Muscle of leg (tissue), 11 donors: ENCODE results near the gene SPDYE2. TPM values are rescaled to one million over a fixed set of nuclear protein-coding genes. Genes with fewer than 3 reads are reported as not detected.
"Not testable (repeated sequence)": the region's sequence is repeated elsewhere in the genome, so short reads cannot be mapped to it uniquely, and the experiment has no call there.

Experiments
- DNase-seq: peaks from one replicate; pipeline ENCODE4 v3.0.0; 2013
- H3K27ac ChIP-seq: one replicate; pipeline ENCODE4 v1.5.1; 2013; ENCODE audit warnings: mild to moderate bottlenecking, low read length, control low read depth
- H3K27me3 ChIP-seq: one replicate; pipeline ENCODE4 v1.6.1; 2013; ENCODE audit warnings: low read length; ENCODE audit not compliant: control insufficient read depth, insufficient read depth
- H3K36me3 ChIP-seq: one replicate; pipeline ENCODE4 v1.6.1; 2013; ENCODE audit warnings: low read length; ENCODE audit not compliant: control insufficient read depth, insufficient read depth
- H3K4me1 ChIP-seq: one replicate; pipeline ENCODE4 v1.6.1; 2013; ENCODE audit warnings: low read length; ENCODE audit not compliant: control insufficient read depth, insufficient read depth
- H3K4me3 ChIP-seq: one replicate; pipeline ENCODE4 v1.5.1; 2013; ENCODE audit warnings: low read length, control low read depth
- H3K9me3 ChIP-seq: replicated peaks from 2 replicates; pipeline ENCODE4 v1.6.1; 2013; ENCODE audit warnings: low read depth, low read length; ENCODE audit not compliant: control insufficient read depth
- WGBS: methylation state at CpG from one replicate; pipeline ENCODE4 v1.1.5; 2013; ENCODE audit warnings: missing lambda C conversion rate; ENCODE audit not compliant: insufficient coverage; 5-methylcytosine and 5-hydroxymethylcytosine counted together
- polyA plus RNA-seq, 8 donors: library from polyadenylated mRNA; unstranded; fragments of 120-200 nt; gene quantifications; one replicate each; pipeline versions ENCODE4 v1.2.1 to v1.2.3, GENCODE V29; 2013; ENCODE audit warnings: inconsistent platforms in 1 of 8, low replicate concordance in 1 of 8; ENCODE audit not compliant: insufficient read length in 8 of 8, insufficient read depth in 1 of 8
- total RNA-seq: library from RNA; stranded (reverse); fragments of 120-200 nt; gene quantifications from one replicate; pipeline ENCODE4 v1.2.4, GENCODE V29; 2013

The SPDYE2 gene
- total and polyA plus RNA-seq, 9 donors: 0.04 to 13.6 (median 3.3) TPM

GRCh38 chr7:102576363-102576762 is 25.3 kb downstream of the SPDYE2 start:
- DNase-seq, H3K4me1 ChIP-seq, H3K36me3 ChIP-seq, H3K9me3 ChIP-seq, H3K27ac ChIP-seq, H3K27me3 ChIP-seq, H3K4me3 ChIP-seq: not testable (repeated sequence)
- no CpG with 5 or more reads among the region's 3 CpGs for WGBS

- no CpG with 5 or more reads among the region's 7 CpGs for WGBS
- DNase-seq, H3K4me3 ChIP-seq: not testable (repeated sequence)
Observed at GRCh38 chr7:102577315-102578240, 26.6 kb downstream of the SPDYE2 start.

GRCh38 chr7:102578486-102578885 is 27.5 kb downstream of the SPDYE2 start:
- no CpG with 5 or more reads among the region's 5 CpGs for WGBS
- not testable (repeated sequence) for H3K4me3 ChIP-seq, H3K4me1 ChIP-seq, H3K27me3 ChIP-seq, H3K36me3 ChIP-seq, H3K27ac ChIP-seq, DNase-seq, H3K9me3 ChIP-seq

More at GRCh38 chr7:102577315-102578240, 26.6 kb downstream of the SPDYE2 start:
- not testable (repeated sequence) for H3K27me3 ChIP-seq, H3K36me3 ChIP-seq, H3K27ac ChIP-seq, H3K9me3 ChIP-seq, H3K4me1 ChIP-seq

GRCh38 chr7:102581722-102582121 is 30.7 kb downstream of the SPDYE2 start:
- H3K4me1 ChIP-seq, H3K27ac ChIP-seq, H3K9me3 ChIP-seq, H3K36me3 ChIP-seq, H3K27me3 ChIP-seq, H3K4me3 ChIP-seq, DNase-seq: not testable (repeated sequence)
- no CpG with 5 or more reads among the region's 5 CpGs for WGBS

GRCh38 chr7:102583495-102583894 is 32.5 kb downstream of the SPDYE2 start:
- no CpG with 5 or more reads among the region's 5 CpGs for WGBS
- not testable (repeated sequence) for H3K27ac ChIP-seq, H3K4me1 ChIP-seq, H3K4me3 ChIP-seq, H3K27me3 ChIP-seq, DNase-seq, H3K36me3 ChIP-seq, H3K9me3 ChIP-seq

- H3K27me3 ChIP-seq, H3K9me3 ChIP-seq, H3K36me3 ChIP-seq, H3K4me1 ChIP-seq, H3K4me3 ChIP-seq, DNase-seq, H3K27ac ChIP-seq: not testable (repeated sequence)
- no CpG with 5 or more reads among the region's 9 CpGs for WGBS
Observed at GRCh38 chr7:102589857-102590256, 38.8 kb downstream of the SPDYE2 start.

GRCh38 chr7:102592477-102593019 is 41.5 kb downstream of the SPDYE2 start:
- not testable (repeated sequence) for H3K36me3 ChIP-seq, H3K27me3 ChIP-seq, H3K27ac ChIP-seq, H3K4me1 ChIP-seq, DNase-seq, H3K9me3 ChIP-seq, H3K4me3 ChIP-seq
- no CpG with 5 or more reads among the region's 26 CpGs for WGBS

- H3K27me3 ChIP-seq, H3K36me3 ChIP-seq, H3K27ac ChIP-seq, DNase-seq, H3K4me1 ChIP-seq, H3K4me3 ChIP-seq, H3K9me3 ChIP-seq: not testable (repeated sequence)
- no CpG with 5 or more reads among the region's 68 CpGs for WGBS
Observed at GRCh38 chr7:102593637-102594334, 42.8 kb downstream of the SPDYE2 start.

GRCh38 chr7:102596036-102596435 is 45.0 kb downstream of the SPDYE2 start:
- not testable (repeated sequence) for H3K4me1 ChIP-seq, H3K27me3 ChIP-seq, H3K36me3 ChIP-seq, DNase-seq, H3K4me3 ChIP-seq, H3K27ac ChIP-seq, H3K9me3 ChIP-seq
- WGBS: 67% methylated on average over 1 of the region's 10 CpGs

- WGBS: no CpG with 5 or more reads among the region's 9 CpGs
- H3K4me1 ChIP-seq, H3K27ac ChIP-seq, DNase-seq, H3K36me3 ChIP-seq, H3K4me3 ChIP-seq, H3K9me3 ChIP-seq, H3K27me3 ChIP-seq: not testable (repeated sequence)
Observed at GRCh38 chr7:102599699-102600098, 48.7 kb downstream of the SPDYE2 start.
